Glutamatergic neuron (in vitro differentiated cells): ENCODE data around the gene ICE2. TPM values are rescaled to one million over a fixed set of nuclear protein-coding genes. Genes with fewer than 3 reads are reported as not detected.

Experiments
- DNase-seq: peaks from one replicate; pipeline ENCODE4 v3.0.0; 2022
- H3K27ac Mint-ChIP-seq: one replicate; pipeline ENCODE4 v1.8.0; 2020; ENCODE audit warnings: mild to moderate bottlenecking, mixed read lengths, inconsistent platforms; ENCODE audit not compliant: unreplicated experiment
- H3K27me3 Mint-ChIP-seq: one replicate; pipeline ENCODE4 v1.8.0; 2020; ENCODE audit warnings: mild to moderate bottlenecking, moderate library complexity, mixed read lengths, inconsistent platforms; ENCODE audit not compliant: unreplicated experiment
- H3K36me3 Mint-ChIP-seq: one replicate; pipeline ENCODE4 v1.8.0; 2020; ENCODE audit warnings: mild to moderate bottlenecking, mixed read lengths, inconsistent platforms; ENCODE audit not compliant: unreplicated experiment
- H3K4me1 Mint-ChIP-seq: one replicate; pipeline ENCODE4 v1.8.0; 2020; ENCODE audit warnings: mild to moderate bottlenecking, low read depth, mixed read lengths, inconsistent platforms; ENCODE audit not compliant: unreplicated experiment
- H3K4me3 Mint-ChIP-seq: one replicate; pipeline ENCODE4 v1.8.0; 2020; ENCODE audit warnings: mild to moderate bottlenecking, mixed read lengths, inconsistent platforms; ENCODE audit not compliant: unreplicated experiment
- H3K9me3 Mint-ChIP-seq: one replicate; pipeline ENCODE4 v1.8.0; 2020; ENCODE audit warnings: mild to moderate bottlenecking, moderate library complexity, mixed read lengths, inconsistent platforms; ENCODE audit not compliant: unreplicated experiment
- total RNA-seq: library from RNA; stranded (reverse); fragmentation: NEBNext Ultra II Directional; extraction: Animal tissue kit (Norgen Biotek cat#: 25700); gene quantifications from one replicate; pipeline ENCODE4 v1.2.1, GENCODE V29; 2021; ENCODE audit not compliant: unreplicated experiment
- TF ChIP-seq, protein P1 (sequence below): fragments of 200-600 bp; sonication (generic); IDR thresholded peaks from one replicate; pipeline ENCODE4 v1.5.0; 2021; ENCODE audit not compliant: partially characterized antibody, unreplicated experiment

ICE2 gene
- total RNA-seq, 1 donor from 2014 or later, result 53.9 TPM

- no peaks in the 10 kb centered on the region for H3K9me3 Mint-ChIP-seq
Observed at GRCh38 chr15:60462027-60462426, 16.9 kb downstream of the ICE2 start.

DNA sequence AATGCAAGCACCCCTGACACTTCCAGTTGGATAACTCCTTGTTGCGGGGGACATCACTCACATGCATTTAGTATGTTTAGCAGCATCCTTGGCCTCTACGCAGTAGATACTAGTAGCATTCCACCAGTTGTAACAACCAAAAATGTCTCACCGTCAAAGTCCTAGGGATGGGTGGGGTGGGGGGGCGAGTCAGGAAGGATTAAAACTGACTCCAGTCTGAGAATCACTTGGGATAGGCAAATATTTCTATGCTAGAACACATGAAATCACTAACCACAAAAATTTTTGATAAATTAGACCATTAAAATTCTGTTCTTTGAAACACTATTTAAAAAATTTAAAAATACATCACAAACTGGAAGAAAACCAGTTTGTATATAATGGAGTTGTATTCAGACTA, 18.0 kb downstream of the ICE2 start:
- TF ChIP-seq, protein P1, sequence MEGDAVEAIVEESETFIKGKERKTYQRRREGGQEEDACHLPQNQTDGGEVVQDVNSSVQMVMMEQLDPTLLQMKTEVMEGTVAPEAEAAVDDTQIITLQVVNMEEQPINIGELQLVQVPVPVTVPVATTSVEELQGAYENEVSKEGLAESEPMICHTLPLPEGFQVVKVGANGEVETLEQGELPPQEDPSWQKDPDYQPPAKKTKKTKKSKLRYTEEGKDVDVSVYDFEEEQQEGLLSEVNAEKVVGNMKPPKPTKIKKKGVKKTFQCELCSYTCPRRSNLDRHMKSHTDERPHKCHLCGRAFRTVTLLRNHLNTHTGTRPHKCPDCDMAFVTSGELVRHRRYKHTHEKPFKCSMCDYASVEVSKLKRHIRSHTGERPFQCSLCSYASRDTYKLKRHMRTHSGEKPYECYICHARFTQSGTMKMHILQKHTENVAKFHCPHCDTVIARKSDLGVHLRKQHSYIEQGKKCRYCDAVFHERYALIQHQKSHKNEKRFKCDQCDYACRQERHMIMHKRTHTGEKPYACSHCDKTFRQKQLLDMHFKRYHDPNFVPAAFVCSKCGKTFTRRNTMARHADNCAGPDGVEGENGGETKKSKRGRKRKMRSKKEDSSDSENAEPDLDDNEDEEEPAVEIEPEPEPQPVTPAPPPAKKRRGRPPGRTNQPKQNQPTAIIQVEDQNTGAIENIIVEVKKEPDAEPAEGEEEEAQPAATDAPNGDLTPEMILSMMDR, result no peak
- Mint-ChIP-seq H3K27me3 (no peaks in the 10 kb centered on the region), H3K27ac (no peak overlapping the region), H3K36me3 (no peaks in the 10 kb centered on the region), H3K4me3 (no peak overlapping the region), H3K4me1 (no peaks in the 10 kb centered on the region), H3K9me3 (no peaks in the 10 kb centered on the region)
- DNase-seq, result no peak

More at GRCh38 chr15:60462027-60462426, 16.9 kb downstream of the ICE2 start:
- TF ChIP-seq, protein P1, result no peak
- Mint-ChIP-seq H3K36me3 (no peaks in the 10 kb centered on the region), H3K27me3 (no peaks in the 10 kb centered on the region), H3K4me3 (no peak overlapping the region), H3K4me1 (no peaks in the 10 kb centered on the region), H3K27ac (no peak overlapping the region)
- DNase-seq, result no peak

- H3K4me1 Mint-ChIP-seq, result no peaks in the 10 kb centered on the region
- no peaks in the 10 kb centered on the region for H3K36me3 Mint-ChIP-seq
- no peaks in the 10 kb centered on the region for H3K9me3 Mint-ChIP-seq
- no peaks in the 10 kb centered on the region for H3K27me3 Mint-ChIP-seq
- H3K4me3 Mint-ChIP-seq, result no peak overlapping the region
- H3K27ac Mint-ChIP-seq, result no peak overlapping the region
- no peak for DNase-seq
- TF ChIP-seq, protein P1, result no peak
Observed at GRCh38 chr15:60458721-60459120, 20.2 kb downstream of the ICE2 start.

GRCh38 chr15:60457985-60458384, 21.0 kb downstream of the ICE2 start:
- Mint-ChIP-seq H3K4me1 (no peaks in the 10 kb centered on the region), H3K4me3 (no peak overlapping the region), H3K27ac (no peak overlapping the region), H3K27me3 (no peaks in the 10 kb centered on the region), H3K36me3 (no peaks in the 10 kb centered on the region), H3K9me3 (no peaks in the 10 kb centered on the region)
- DNase-seq, result no peak
- TF ChIP-seq, protein P1, result no peak

- Mint-ChIP-seq H3K4me1 (no peaks in the 10 kb centered on the region), H3K27me3 (no peaks in the 10 kb centered on the region), H3K27ac (no peak overlapping the region), H3K4me3 (no peak overlapping the region), H3K9me3 (no peaks in the 10 kb centered on the region), H3K36me3 (no peaks in the 10 kb centered on the region)
- TF ChIP-seq, protein P1, result no peak
- DNase-seq, result no peak
Observed at GRCh38 chr15:60454824-60455223, 24.1 kb downstream of the ICE2 start.
